K562 (cell line): ENCODE measurements around the gene KDF1. TPM values are rescaled to one million over a fixed set of nuclear protein-coding genes. Genes with fewer than 3 reads are reported as not detected.

Experiments used
- ARID4B ChIP-seq: sonication (generic); formaldehyde crosslinking; IDR thresholded peaks from 2 replicates; pipeline ENCODE4 v1.8.0; 2022; ENCODE audit warnings: mild to moderate bottlenecking, missing genetic modification reagents
- CXXC5 ChIP-seq: fragments of 250-450 bp; sonication (Bioruptor Pico); IDR thresholded peaks from 2 replicates; pipeline ENCODE4 v1.8.0; 2022; ENCODE audit warnings: inconsistent platforms, mild to moderate bottlenecking, moderate library complexity
- JUN ChIP-seq, 2 experiments: sonication (generic) in 1 of 2; formaldehyde crosslinking in 1 of 2; IDR thresholded peaks; 2 replicates each; pipeline versions ENCODE4 v1.6.1 to v1.8.0; 2012 to 2022; ENCODE audit warnings: borderline replicate concordance in 2 of 2, mild to moderate bottlenecking in 2 of 2, improper control_type of control experiment in 1 of 2, low read depth in 1 of 2, low read length in 1 of 2, missing genetic modification reagents in 1 of 2
- RBBP5 ChIP-seq: fragments of 200-600 bp; sonication (generic); IDR thresholded peaks from 2 replicates; pipeline ENCODE4 v1.6.1; 2012; ENCODE audit warnings: borderline replicate concordance, mild to moderate bottlenecking, low read length, control low read depth, inconsistent platforms; ENCODE audit not compliant: insufficient read depth, poor library complexity, severe bottlenecking
- polyA plus RNA-seq, 8 experiments: library from polyadenylated mRNA; depleted of rRNA in 4 of 8; stranded (reverse) in 5 of 8; unstranded in 3 of 8; fragments of >200 nt; fragmentation: Nextera tagmentation in 2 of 8; fragmentation: Illumina TruSeq in 1 of 8; extraction: Ambion mirVana in 2 of 8; extraction: Trizol in 1 of 8; gene quantifications; 2 replicates each; pipeline versions ENCODE4 v1.2.1 to v1.2.3, GENCODE V29; 2011 to 2014; ENCODE audit warnings: inconsistent platforms in 1 of 8, missing spikeins in 1 of 8
- total RNA-seq, 7 experiments: library from RNA; depleted of rRNA in 6 of 7; stranded (reverse); fragments of >200 nt in 6 of 7; fragmentation: Illumina TruSeq in 2 of 7; extraction: Trizol in 2 of 7; gene quantifications; 2 replicates each; pipeline versions ENCODE4 v1.2.1 to v1.2.3, GENCODE V29; 2011 to 2021; ENCODE audit warnings: low replicate concordance in 1 of 7

The KDF1 gene
- total and polyA plus RNA-seq, 9 of the 15 experiments (the other 6 are each of a cell fraction or from before 2014, with no cell fraction given), result 0.38 to 1.9 (median 0.83) TPM

GRCh38 chr1:26994020-26994786, 33.9 kb upstream of the KDF1 start (continued):
- TF ChIP-seq ARID4B (CRISPR knock-in tag), result peak; percentile 54
- peak; percentile 55 for TF ChIP-seq RBBP5
- TF ChIP-seq JUN (IDR thresholded peaks at IDR 0.05; ENCODE audit: borderline replicate concordance, low read depth, low read length), result no peak
- 0 out of 2 replicates have a peak, but pooled peaks have one; percentile 45 for TF ChIP-seq JUN (CRISPR knock-in tag; IDR thresholded peaks at IDR 0.05; ENCODE audit: borderline replicate concordance)
- TF ChIP-seq CXXC5 (CRISPR knock-in tag), result peak; percentile 73; the same call in 1 of the 2 replicates
